GOT3 (cell line): ENCODE measurements around the gene CETN1.

ENCODE experiments used
- DNase-seq: peaks from one replicate; lab custom pipeline; 2025; ENCODE audit warnings: mixed read lengths; lab: John Stamatoyannopoulos, UW

The CETN1 gene

DNA sequence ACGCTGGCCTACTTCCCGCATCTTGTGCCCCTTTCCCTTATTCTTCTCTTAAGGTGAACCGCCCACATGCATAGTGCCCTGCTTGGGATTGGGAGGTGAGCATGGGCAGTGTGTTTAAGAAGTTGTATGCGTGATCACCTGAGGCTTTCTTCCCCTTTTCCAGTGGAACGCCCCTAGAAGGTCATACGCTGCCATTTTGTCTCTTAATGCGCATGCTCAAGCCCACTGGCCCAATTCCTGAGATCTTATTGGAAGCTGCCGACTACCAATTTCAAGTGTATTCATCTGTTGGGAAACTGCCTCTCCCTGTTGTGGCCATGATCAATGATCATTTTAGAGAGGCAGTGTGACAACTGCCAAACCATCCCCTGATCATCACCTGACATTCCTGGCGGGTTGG, 3.3 kb upstream of the CETN1 start:
- no peak for DNase-seq

DNA sequence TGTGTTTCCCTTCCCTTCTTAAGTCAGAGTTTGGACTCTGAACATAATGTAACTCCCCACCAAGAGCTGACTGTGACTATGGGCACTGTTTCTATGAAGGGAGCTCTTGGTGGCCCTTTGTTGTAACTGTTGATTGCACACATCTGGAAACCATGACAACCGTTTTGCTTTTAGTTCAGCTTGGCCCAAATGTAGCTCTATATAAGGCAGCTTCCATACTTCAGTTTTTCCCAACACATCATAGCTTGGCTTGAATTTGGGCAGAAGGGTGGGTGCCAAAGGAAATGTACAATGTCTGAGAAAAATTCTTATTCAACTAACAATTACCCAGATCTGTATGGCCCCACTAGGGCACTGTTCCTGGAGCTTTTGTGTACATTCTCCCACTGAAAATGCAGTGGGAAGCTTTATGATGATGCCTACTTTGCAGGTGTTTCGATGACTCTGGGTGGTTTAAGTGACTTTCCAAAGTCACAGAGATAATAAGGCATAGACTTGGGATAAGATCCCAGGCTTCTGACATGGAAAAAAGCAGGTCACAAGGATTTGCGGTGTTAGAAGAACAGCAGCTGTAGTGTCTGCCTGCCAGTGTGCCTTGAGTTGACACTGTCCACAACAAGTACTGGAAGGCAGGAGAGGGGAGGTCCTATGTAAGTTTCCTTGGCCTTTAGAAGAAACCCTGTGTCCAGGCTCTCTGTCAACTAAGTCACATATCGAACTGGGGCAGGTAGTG, 2.4 kb upstream of the CETN1 start:
- no peak for DNase-seq

DNA sequence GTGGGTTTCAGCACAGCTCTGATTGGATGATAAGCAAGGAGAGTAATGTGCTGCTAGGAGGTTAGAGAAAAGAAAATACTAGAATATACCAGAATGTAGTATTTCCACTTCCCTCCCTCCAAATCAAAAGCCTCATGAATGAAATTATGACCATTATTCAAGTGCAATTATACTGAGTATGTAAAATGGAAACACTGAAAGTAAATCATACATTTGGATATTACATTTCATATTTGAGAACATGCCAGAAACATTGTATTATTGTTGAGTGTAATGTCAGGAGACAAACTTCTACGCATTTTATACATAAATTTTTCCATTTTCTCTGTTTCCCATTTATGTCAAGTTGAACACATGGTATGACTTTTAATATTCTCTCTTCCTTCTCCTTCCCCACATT, 942 bp upstream of the CETN1 start:
- no peak for DNase-seq

DNA sequence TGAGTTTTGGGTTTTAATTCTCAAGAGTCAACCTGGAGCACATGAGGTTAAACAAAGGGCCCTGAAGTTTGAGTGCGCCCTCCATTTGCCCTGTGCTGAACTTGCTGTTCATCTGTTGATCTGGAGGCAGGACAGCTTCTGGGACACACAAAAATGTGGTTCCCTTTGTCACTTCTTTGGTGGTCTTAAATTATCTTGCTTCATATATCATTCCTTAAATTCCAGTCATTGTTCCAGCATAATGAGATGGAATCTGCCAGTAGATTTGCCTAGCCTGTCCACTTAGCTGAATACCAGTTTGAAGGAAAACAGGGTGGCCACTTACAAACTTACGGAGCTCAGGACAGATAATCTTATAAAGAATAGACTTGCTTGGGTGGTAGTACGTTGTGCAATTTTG, 916 bp downstream of the CETN1 start:
- no peak for DNase-seq

DNA sequence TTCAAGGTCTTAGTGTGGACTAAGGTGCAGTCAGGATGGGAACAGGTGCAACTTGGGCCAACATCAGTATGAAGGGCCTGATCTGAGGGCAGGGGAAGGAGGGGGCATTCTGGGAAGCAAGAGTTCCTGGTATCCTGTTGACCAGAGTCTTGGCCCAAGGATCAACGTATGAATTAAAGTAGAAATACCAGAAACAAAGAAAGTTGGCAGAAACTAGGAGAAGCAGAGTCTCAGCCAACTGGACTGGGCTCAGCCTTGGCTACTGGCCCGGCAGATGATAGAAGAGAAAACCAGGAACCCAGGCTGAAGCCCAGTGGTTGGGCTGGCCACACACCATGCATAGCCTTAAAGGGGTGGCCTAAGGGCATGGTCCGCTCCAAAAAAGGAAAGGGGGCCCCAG, 2.3 kb downstream of the CETN1 start:
- no peak for DNase-seq

DNA sequence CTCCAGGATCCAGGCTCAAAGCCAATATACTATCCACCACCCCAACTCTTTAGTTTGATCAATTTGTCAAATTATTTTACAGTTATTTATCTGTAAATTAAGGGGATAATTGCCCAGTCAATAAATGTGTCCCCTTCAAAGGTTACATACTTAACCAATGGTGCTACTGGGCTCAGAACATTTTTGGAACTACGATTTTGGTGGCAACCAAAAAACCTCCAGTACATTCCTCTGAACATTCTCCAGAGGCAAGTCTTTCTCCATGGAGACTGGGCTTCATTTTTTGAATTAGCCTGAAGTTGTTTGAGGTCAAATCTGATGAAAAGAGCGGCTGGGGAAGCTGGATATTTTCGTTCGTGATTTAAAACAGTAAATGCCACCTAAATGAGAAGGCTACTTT, 14.9 kb downstream of the CETN1 start:
- DNase-seq, result no peak

DNA sequence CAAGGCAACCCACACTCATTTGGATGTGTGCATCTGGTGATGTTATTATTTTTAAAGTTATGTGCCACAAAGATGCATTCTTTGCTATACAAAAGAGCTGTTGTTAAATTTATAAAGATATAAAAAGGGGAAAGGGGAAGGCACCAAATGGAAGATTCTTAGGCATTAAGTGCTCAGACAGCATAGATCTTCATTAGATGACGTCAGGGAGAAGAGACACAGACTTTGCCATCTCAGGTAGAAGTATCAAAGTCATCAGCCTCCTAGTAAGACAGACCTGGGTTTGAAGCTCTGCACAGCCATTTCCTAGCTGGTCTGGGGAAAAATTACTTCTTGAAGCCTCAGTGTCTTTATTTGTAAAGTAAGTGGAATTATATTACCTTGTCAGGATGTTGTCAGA, 15.4 kb downstream of the CETN1 start:
- DNase-seq, result no peak

DNA sequence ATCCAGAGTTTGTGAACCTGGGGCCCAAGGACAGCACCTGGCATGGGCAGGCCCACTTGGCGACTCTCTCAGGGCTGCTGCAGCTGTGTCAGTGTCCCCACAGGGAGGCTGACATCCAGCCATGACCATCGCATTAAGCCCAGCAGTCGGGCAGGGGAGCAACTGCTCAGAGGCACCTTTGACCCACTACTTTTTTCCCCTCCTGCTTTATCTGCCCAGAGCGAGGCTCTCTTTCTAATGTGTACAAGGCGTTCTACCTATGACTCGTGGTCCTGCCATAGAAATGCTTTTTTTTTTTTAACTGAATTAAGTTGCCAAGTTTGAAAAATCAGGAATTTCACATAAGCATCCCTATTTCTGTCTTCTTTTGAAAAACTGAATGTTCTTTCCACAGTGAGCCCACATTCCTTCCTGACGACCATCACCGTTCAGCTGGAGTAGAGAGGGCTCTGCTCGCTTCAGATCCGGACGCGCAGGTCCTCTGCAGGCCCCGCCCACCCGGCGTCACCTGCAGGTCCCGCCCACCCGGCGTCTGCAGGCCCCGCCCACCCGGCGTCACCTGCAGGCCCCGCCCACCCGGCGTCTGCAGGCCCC, 16.2 kb downstream of the CETN1 start:
- no peak for DNase-seq

DNA sequence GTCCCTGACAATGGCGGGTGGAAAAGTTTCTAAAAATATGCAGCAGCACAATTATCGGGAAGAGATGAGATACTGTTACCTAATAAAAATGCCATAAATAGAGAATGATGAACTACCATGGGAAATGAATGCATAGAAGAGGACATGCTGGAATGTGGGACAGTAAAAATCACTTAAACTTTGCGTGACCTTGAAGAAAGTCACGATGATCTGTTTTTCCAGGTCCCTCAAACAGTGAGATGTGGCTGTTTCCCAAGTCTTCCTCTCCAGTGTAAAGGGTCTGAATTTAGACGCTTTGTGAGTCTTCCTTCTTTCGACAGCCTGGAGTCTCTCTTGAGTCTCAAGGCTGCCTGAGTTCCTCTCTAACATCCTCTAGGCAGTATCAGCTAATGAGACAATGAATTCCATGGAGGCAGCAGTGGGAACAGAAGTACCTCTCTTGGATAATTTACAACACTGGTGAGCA, 18.0 kb downstream of the CETN1 start:
- DNase-seq, result no peak

DNA sequence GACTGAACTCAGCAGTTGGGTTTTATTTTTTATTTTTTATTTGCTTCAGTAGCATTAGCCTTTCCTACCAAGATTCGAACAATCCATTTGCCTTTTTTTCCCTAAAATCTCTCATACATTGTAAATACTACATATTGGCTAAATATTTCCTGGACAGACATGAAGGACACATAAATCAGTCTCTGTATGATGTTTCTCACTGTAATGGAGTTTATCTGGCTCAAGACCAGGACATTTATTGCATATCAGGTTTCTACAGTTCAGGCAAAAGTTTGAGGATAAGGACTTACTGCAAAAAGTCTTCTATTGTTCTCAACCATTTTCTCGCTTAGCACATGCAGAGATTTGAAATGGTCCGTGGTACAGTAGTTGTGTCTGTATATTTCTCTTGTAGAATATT, 19.9 kb downstream of the CETN1 start:
- no peak for DNase-seq

DNA sequence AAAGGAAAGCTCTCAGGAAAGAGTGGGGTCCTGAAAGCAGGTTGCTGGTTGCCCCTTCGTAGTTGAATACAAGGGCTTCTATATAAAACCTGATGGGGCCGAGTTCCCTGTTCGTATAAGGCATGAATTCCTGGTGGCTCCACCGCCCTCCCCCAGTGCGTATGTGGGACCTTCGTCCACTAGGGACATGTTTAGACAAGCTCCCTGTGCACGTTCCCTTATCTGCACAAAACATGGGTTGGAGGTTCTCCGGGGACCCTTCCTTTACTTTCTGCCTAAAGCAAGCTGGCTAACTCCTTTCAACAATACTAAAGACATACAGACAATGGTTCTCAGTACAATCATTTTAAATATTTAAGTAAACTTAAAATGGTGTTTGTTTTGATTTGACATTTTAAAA, 24.6 kb downstream of the CETN1 start:
- DNase-seq, result no peak

DNA sequence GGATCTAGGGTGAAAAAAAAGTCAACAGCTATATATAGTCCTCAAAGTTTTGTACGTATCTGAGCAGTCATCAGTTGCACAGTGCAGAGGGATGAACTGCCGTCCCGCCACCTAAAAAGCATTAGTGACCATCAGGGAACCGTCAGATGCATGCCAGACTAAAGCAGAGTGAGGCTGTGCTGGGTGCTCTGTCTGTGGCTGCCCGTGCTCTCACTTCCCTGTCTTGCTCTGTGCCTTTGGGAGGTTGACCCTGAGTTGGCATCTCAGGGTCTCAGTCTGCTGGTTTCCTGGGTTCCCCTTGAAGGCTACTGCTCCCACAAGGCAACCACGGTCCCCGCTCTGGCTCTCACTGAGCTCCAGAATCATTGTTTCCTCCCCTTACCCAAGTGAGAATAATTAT, 27.8 kb downstream of the CETN1 start:
- no peak for DNase-seq

DNA sequence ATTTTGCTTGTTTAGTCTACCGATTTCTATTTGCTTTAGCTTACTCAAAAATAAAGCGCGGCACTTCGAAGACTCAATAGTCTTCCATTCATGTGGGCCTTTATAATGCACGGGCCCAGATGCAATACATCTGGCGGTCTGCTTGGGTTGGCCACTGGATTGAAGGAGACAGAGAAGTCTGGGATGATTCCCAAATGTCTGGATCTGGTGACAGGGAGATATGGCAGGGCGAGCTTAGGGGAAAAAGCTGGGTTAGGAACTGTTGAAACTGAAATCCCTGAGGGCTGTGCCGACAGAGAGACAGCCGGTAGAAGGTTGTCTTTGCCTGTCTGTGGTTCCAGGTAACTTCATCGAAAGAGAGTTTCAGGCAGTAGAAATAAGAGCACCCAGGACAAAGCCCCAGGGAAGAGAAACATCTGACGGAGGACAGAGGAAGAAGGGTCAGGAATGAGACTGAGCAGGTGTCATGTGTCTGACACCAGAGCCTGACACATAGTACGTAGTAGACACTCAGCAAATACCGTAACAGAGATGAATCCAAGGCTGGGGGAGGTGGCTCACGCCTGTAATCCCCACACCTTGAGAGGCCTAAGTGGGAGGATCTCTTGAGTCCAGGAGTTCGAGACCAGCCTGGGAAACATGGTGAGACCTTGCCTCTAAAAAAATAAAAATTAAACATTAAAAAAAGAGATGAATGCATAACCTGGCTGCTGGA, 30.2 kb downstream of the CETN1 start:
- no peak for DNase-seq

DNA sequence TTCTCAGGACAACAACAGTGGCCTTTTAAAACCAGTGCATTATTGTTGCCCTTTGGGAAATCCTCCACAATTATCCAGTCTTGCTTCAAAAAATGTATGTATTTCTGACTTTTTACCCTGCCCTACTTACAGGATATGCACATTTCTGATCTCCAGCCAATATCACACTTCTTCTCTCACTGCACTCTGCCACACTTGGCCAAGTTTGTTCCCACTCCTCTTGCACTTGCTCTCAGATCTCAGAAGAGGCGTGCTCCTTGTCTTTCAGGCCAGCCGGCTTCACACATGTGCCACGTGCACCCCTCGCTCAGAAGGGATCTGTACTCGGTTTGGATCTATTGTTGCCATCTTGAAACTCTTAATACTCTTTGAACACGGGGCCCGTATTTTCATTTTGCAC, 32.0 kb downstream of the CETN1 start:
- DNase-seq, result no peak

DNA sequence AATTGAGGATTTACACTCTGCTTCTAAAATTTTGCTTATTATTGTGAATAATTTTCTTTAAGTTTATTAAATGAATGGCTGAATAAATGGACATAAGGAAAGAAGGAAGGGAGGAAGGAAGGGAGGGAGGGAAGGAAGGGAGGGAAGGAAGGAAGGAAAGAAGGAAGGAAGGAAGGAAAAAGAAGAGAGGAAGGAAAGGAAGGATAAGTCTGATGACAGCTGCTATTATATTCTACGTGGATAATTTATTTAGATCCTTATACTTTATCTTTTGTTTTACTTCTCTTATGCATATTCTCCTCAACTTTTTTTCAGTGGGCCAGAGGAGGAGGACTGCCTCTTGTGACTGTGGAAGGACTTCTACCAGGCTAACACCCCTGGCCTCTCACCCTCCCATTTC, 34.0 kb downstream of the CETN1 start:
- no peak for DNase-seq

DNA sequence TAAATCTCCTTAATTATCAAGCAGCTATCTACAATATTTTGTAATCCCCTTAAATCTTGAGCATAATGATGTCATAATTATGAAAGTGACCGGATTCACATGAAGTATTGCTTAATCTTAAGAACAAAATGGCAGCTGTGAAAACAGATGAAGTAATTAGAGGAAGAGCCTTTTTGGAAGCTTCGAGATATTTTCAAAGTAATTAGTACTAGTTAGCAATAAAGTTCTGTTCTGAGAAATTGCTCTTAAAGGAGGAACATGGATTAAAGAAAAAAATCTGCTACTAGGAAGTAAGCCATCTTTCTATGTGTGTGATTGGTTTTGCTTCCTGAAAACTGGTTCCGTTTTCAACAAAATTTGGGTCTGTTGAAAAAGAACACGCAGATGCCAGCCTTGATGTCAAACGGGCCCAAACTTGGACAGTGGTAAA, 34.9 kb downstream of the CETN1 start:
- DNase-seq, result no peak

DNA sequence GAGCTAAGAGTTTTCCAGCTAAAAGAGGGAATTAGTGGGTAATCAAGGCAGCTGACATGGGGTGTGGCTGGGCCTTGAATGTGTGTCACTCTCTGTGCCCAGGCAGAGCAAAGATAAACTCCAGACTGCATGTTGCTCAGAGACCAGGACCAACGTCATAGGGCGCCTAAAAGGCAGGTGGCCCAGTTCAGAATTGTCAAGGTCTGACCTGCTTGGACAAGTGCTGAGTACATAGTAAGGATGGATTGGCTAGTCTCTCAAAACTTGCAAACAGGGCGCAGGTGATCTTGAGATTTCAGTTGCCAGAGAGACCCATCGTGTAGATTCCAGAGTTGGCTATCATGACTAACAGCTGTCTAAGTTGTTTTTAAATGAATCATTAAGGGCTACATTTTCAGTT, 35.6 kb downstream of the CETN1 start:
- DNase-seq, result no peak

DNA sequence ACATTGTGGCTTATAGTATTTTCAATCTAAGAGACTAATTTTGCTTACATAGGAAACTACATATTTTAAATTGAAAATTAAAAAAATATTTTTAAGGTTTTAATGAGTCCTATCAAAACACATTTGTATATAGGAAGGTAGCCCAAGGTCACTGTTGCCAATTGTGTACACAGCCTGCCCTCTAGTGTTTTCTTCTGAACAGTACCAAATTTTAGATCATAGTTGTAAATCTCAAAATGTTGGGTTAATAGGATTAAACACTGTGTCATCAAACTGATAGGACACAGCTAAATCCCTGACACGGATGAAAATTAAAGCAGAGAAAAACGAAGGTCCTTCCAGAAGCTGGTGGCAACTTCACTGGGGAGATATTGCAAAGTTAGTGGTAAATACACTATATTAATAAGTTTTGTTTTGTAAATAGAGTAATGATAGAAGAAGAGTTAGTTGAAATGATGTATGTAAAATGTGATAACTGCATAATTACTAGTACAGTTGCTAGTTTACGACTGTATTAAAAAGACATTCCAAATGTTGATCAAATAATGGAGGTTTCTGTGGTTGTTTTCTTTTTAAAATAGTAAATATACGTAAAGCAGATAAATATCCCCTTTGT, 36.3 kb downstream of the CETN1 start:
- DNase-seq, result no peak

DNA sequence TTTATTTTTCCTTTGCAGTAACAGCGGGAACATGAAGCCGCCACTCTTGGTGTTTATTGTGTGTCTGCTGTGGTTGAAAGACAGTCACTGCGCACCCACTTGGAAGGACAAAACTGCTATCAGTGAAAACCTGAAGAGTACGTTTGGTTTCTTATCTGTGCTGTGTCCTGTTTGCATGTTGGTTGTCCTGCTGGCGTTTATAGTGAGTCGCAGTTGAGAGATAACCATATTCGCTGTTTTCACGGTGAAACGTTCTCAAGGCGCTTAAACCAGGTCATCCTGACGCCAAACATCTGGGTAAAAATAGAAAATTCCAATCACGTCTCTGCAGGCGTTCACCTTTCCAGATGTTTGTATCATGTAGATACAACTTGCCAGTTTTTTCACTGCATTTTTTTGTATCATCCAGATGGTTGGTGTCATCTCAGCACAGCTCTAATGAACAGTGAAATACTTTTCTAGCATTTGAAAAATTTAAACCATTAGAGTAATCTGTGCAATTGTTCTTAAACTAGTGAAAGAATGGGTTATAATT, 37.9 kb downstream of the CETN1 start:
- no peak for DNase-seq

DNA sequence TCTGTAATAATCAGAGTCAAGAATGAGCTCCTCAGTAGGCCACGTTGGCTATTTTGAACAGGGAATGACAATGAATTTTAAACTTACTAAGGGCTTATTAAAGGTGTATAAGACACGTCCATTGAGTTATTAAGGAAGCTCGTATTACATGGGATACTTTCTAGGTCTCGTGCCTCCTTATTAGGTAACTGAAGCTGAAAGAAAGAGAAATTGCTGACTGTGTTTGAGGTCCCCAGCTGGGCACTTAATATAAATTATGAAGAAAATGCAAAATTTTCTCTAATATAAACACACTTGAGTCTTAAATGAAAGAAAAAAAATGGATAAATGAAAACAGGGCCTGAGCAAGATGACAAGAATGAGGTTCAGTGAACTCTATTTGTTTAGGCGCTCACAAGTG, 38.4 kb downstream of the CETN1 start:
- DNase-seq, result no peak

DNA sequence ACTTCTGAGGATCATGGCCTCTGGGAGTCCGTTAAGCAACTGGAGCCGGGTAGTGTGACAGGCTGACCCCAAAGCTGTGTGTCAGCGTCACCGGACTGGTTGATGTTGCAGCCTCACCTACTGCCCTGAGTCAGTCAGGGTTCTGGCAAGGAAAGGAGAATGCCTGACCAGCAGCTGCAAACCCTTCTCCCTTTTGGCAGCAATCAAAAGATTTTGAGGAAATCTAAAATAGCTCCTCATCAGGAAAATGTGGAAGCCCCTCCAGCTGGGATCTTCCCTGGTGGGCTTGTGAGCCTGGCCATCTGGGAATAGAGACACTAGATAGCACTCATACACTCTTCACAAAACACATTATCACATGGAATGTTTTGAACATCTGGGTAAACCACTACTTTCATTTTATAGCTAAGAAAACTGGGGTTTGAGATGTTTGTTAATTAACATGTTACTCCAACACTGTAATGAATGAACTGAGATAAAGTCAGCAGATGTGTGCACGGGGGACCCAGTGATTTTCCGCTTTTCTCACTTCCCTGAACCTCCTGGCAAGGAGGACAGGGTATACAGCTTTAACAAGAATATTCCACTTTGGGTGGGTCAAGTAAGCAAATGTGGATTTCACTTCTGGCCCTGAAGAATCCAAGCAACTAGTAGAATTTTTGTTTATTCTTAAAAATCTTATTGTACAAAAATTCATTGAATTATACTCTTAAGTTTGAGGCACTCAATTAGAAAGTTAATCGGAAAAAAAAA, 41.3 kb downstream of the CETN1 start:
- DNase-seq, result no peak

DNA sequence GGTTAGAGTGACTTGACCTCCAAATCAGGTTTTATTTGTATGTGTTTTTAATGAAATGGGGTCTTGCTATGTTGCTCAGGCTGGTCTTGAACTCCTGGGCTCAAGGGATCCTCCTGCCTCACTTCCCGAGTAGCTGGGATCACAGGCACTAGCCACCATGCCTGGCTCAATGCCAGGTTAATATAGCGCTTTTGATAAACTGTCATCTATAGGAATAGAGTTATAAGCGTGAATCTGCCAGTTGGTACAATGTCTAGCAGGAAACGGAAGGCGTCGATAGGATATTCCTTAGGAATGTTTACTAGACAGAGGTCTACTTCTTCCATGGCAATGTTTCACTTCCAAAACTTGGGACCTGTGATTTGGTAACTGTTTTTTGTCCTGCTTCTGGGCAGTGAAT, 42.1 kb downstream of the CETN1 start:
- no peak for DNase-seq
